Loucy (cell line): Measurements from ENCODE around the gene CNOT6.

Experiments used
- CTCF ChIP-seq: fragments of 200-600 bp; sonication (generic); conservative IDR thresholded peaks from 2 replicates; pipeline ENCODE4 v1.5.1; 2014; ENCODE audit warnings: mild to moderate bottlenecking, antibody characterized with exemption, low read length
- EZH2phosphoT487 ChIP-seq: fragments of 200-600 bp; IDR thresholded peaks from 2 replicates; pipeline ENCODE4 v1.6.1; 2018; ENCODE audit warnings: antibody characterized with exemption, mild to moderate bottlenecking, moderate library complexity, borderline replicate concordance

- no peak for TF ChIP-seq CTCF
- no peak for TF ChIP-seq EZH2phosphoT487
Measured at GRCh38 chr5:180463916-180464602, 30.1 kb upstream of the CNOT6 start.
